K562 (cell line): ENCODE measurements around the gene TOR1B. TPM values are rescaled to one million over a fixed set of nuclear protein-coding genes. Genes with fewer than 3 reads are reported as not detected.

Source experiments
- ATAC-seq: fragments of 200-7000 bp; cut with Tn5 transposase; 3 replicates; pipeline ENCODE4 v1.9.1; 2020; ENCODE audit warnings: moderate library complexity
- BruUV-seq: library from RNA; stranded (reverse); fragments of 400-500 nt; replicated peaks from 2 replicates; lab custom pipeline; 2021; lab: Mats Ljungman, UMichigan
- CTCF ChIA-PET: fragments of 300-600 bp; formaldehyde crosslinking; extraction: SDS; loops from one replicate; lab custom pipeline; 2021; ENCODE audit warnings: low intra/inter-chr PET ratio; lab: Yijun Ruan, JAX
- POLR2A ChIA-PET: fragments of 300-600, 350-650 bp; sonication (Branson Sonifier 250); formaldehyde crosslinking; extraction: SDS; loops from one replicate; lab custom pipeline; 2021; ENCODE audit warnings: antibody characterized with exemption, inconsistent platforms; lab: Yijun Ruan, JAX
- DNase-seq, 4 experiments: peaks; one replicate each; pipeline versions ENCODE4 v3.0.0 to v3.0.0-alpha.2; 2011 to 2018; ENCODE audit warnings: low spot score in 3 of 4, mixed read lengths in 3 of 4; ENCODE audit errors: extremely low read depth in 1 of 4
- FAIRE-seq: peaks from 2 replicates; lab custom pipeline; 2011; peaks lifted over from hg19 to GRCh38; lab: Jason Lieb, UNC
- H2AFZ ChIP-seq: 2 replicates; pipeline ENCODE4 v1.6.0; 2011; ENCODE audit warnings: low read depth, low read length, control low read depth, inconsistent platforms
- H3K27ac ChIP-seq: fragments of 200-600 bp; 3 replicates; pipeline ENCODE4 v1.8.0; 2011; ENCODE audit warnings: low read depth, mild to moderate bottlenecking, control low read depth, inconsistent platforms, low read length, moderate library complexity, mixed read lengths; ENCODE audit errors: extremely low read depth
- H3K27me3 ChIP-seq, 2 experiments: fragments of 300-600 bp in 1 of 2; 2 replicates in 1 of 2; 3 replicates in 1 of 2; pipeline versions ENCODE4 v1.6.0 to v1.8.0; 2011; ENCODE audit warnings: inconsistent platforms in 2 of 2, low read length in 2 of 2, mild to moderate bottlenecking in 1 of 2, mixed read lengths in 1 of 2, moderate library complexity in 1 of 2; ENCODE audit not compliant: control insufficient read depth in 2 of 2, insufficient read depth in 2 of 2
- H3K36me3 ChIP-seq: fragments of 300-600 bp; 3 replicates; pipeline ENCODE4 v1.8.0; 2011; ENCODE audit warnings: mild to moderate bottlenecking, low read length, inconsistent platforms; ENCODE audit not compliant: control insufficient read depth, insufficient read depth
- H3K4me1 ChIP-seq, 2 experiments: fragments of 200-600 bp in 1 of 2; replicated peaks in 1 of 2; 2 replicates in 1 of 2; 3 replicates in 1 of 2; pipeline versions ENCODE4 v1.5.1 to v1.8.0; 2011; ENCODE audit warnings: inconsistent platforms in 2 of 2, low read length in 2 of 2, mild to moderate bottlenecking in 1 of 2, mixed read lengths in 1 of 2, moderate library complexity in 1 of 2; ENCODE audit not compliant: control insufficient read depth in 2 of 2, insufficient read depth in 2 of 2
- H3K4me2 ChIP-seq: 2 replicates; pipeline ENCODE4 v1.6.1; 2011; ENCODE audit warnings: low read length, control low read depth, inconsistent platforms, mixed read lengths; ENCODE audit not compliant: insufficient read depth
- H3K4me3 ChIP-seq: fragments of 200-600 bp; sonication (generic), shearing (Covaris generic); 2 replicates; pipeline ENCODE4 v1.5.1; 2016; ENCODE audit warnings: control low read depth, inconsistent platforms
- H3K79me2 ChIP-seq: fragments of 200-600 bp; 3 replicates; pipeline ENCODE4 v1.8.0; 2011; ENCODE audit warnings: low read length, inconsistent platforms; ENCODE audit not compliant: control insufficient read depth, insufficient read depth
- H3K9ac ChIP-seq, 2 experiments: 2 replicates each; pipeline versions ENCODE4 v1.6.0 to v1.6.1; 2011; ENCODE audit warnings: low read depth in 2 of 2, low read length in 2 of 2, control low read depth in 1 of 2, inconsistent platforms in 1 of 2, mild to moderate bottlenecking in 1 of 2, mixed read lengths in 1 of 2; ENCODE audit not compliant: insufficient read depth in 1 of 2
- H3K9me1 ChIP-seq: one replicate; pipeline ENCODE4 v1.6.0; 2011; ENCODE audit warnings: inconsistent platforms, mild to moderate bottlenecking, low read length, moderate library complexity; ENCODE audit not compliant: control insufficient read depth, insufficient read depth
- H3K9me3 ChIP-seq: replicated peaks from 2 replicates; pipeline ENCODE4 v1.5.1; 2011; ENCODE audit warnings: low read depth, low read length, inconsistent platforms; ENCODE audit not compliant: control insufficient read depth, insufficient read depth
- H4K20me1 ChIP-seq: replicated peaks from 2 replicates; pipeline ENCODE4 v1.6.1; 2011; ENCODE audit warnings: low read length, inconsistent platforms, mixed read lengths; ENCODE audit not compliant: control insufficient read depth, insufficient read depth
- ARHGAP35 ChIP-seq: fragments of 450-650 bp; IDR thresholded peaks from 2 replicates; pipeline ENCODE4 v1.6.1; 2018; ENCODE audit not compliant: partially characterized antibody
- BRF2 ChIP-seq: IDR thresholded peaks from 3 replicates; pipeline ENCODE4 v1.6.1; 2011; ENCODE audit warnings: borderline replicate concordance, mild to moderate bottlenecking; ENCODE audit not compliant: insufficient read length, insufficient read depth
- DLX4 ChIP-seq: fragments of 250-450 bp; sonication (Bioruptor Pico); IDR thresholded peaks from 2 replicates; pipeline ENCODE4 v1.6.1; 2021; ENCODE audit warnings: mild to moderate bottlenecking
- ELF1 ChIP-seq: fragments of 200-800 bp; sonication (Bioruptor generic); IDR thresholded peaks from 2 replicates; pipeline ENCODE4 v1.6.1; 2016; ENCODE audit warnings: missing genetic modification characterization, missing compliant biosample characterization
- HNRNPH1 ChIP-seq: fragments of 200-400 bp; formaldehyde crosslinking; optimal IDR thresholded peaks from 2 replicates; pipeline ENCODE3; 2017; ENCODE audit warnings: low read depth, mild to moderate bottlenecking, low read length, moderate library complexity
- MCM2 ChIP-seq: fragments of 450-650 bp; IDR thresholded peaks from 2 replicates; pipeline ENCODE4 v1.6.1; 2017; ENCODE audit warnings: low read depth, mild to moderate bottlenecking
- MEIS2 ChIP-seq: fragments of 450-650 bp; IDR thresholded peaks from 2 replicates; pipeline ENCODE4 v1.6.1; 2014; ENCODE audit warnings: mild to moderate bottlenecking; ENCODE audit not compliant: partially characterized antibody
- MTA2 ChIP-seq: fragments of 450-650 bp; IDR thresholded peaks from 2 replicates; pipeline ENCODE4 v1.6.1; 2016; ENCODE audit warnings: low read depth
- MTF1 ChIP-seq: fragments of 250-450 bp; sonication (Bioruptor Pico); IDR thresholded peaks from 2 replicates; pipeline ENCODE4 v1.9.0; 2021; ENCODE audit warnings: moderate library complexity, mild to moderate bottlenecking, inconsistent platforms, borderline replicate concordance
- NR2F6 ChIP-seq: fragments of 450-650 bp; formaldehyde crosslinking; IDR thresholded peaks from 2 replicates; pipeline ENCODE4 v1.4.0; 2020; ENCODE audit warnings: mild to moderate bottlenecking
- POLR2AphosphoS2 ChIP-seq: IDR thresholded peaks from 2 replicates; pipeline ENCODE4 v1.6.1; 2012; ENCODE audit warnings: low read length, improper control_type of control experiment
- PPARD ChIP-seq: fragments of 250-450 bp; sonication (Bioruptor Pico); IDR thresholded peaks from 2 replicates; pipeline ENCODE4 v1.8.0; 2022; ENCODE audit warnings: inconsistent platforms, mild to moderate bottlenecking, moderate library complexity
- PRPF4 ChIP-seq: fragments of 200-400 bp; formaldehyde crosslinking; IDR thresholded peaks from one replicate; pipeline ENCODE4 v1.6.1; 2017; ENCODE audit warnings: low read length, low read depth, mild to moderate bottlenecking; ENCODE audit not compliant: insufficient read depth, poor library complexity, severe bottlenecking
- WHSC1 ChIP-seq: IDR thresholded peaks from one replicate; pipeline ENCODE4 v1.6.1; 2012; ENCODE audit warnings: low read length, control low read depth, inconsistent platforms
- ZBTB43 ChIP-seq: sonication (generic); formaldehyde crosslinking; IDR thresholded peaks from 2 replicates; pipeline ENCODE4 v1.8.0; 2023; ENCODE audit warnings: mild to moderate bottlenecking, missing genetic modification reagents
- ZBTB9 ChIP-seq: fragments of 450-650 bp; formaldehyde crosslinking; IDR thresholded peaks from 2 replicates; pipeline ENCODE4 v1.4.0; 2020; ENCODE audit warnings: mild to moderate bottlenecking, moderate library complexity
- ZNF146 ChIP-seq: IDR thresholded peaks from one replicate; pipeline ENCODE4 v1.6.1; 2018; ENCODE audit warnings: missing compliant biosample characterization; ENCODE audit not compliant: unreplicated experiment
- ZNF274 ChIP-seq: IDR thresholded peaks from 2 replicates; pipeline ENCODE4 v1.6.1; 2011; ENCODE audit warnings: low read depth, mild to moderate bottlenecking, low read length, moderate library complexity, borderline replicate concordance
- WGBS: fragments of 100-300 bp; shearing (Covaris generic); methylation state at CpG from one replicate; pipeline ENCODE4 v1.1.6; 2016; ENCODE audit warnings: low coverage, mixed read lengths; ENCODE audit not compliant: insufficient coverage; ENCODE audit errors: missing lambda C conversion rate; 5-methylcytosine and 5-hydroxymethylcytosine counted together
- in situ Hi-C: fragments of 300-500 bp; cut with MboI; formaldehyde crosslinking; loops from 4 replicates; pipeline ENCODE4 v1.15.0; 2018; ENCODE audit warnings: inconsistent platforms, mixed read lengths
- intact Hi-C: fragments of 100-400 bp; cut with micrococcal nuclease; formaldehyde crosslinking; loops from 2 replicates; pipeline ENCODE4 v1.14.2; 2022
- polyA plus RNA-seq, 8 experiments: library from polyadenylated mRNA; depleted of rRNA in 4 of 8; stranded (reverse) in 5 of 8; unstranded in 3 of 8; fragments of >200 nt; fragmentation: Nextera tagmentation in 2 of 8; fragmentation: Illumina TruSeq in 1 of 8; extraction: Ambion mirVana in 2 of 8; extraction: Trizol in 1 of 8; gene quantifications; 2 replicates each; pipeline versions ENCODE4 v1.2.1 to v1.2.3, GENCODE V29; 2011 to 2014; ENCODE audit warnings: inconsistent platforms in 1 of 8, missing spikeins in 1 of 8
- total RNA-seq, 7 experiments: library from RNA; depleted of rRNA in 6 of 7; stranded (reverse); fragments of >200 nt in 6 of 7; fragmentation: Illumina TruSeq in 2 of 7; extraction: Trizol in 2 of 7; gene quantifications; 2 replicates each; pipeline versions ENCODE4 v1.2.1 to v1.2.3, GENCODE V29; 2011 to 2021; ENCODE audit warnings: low replicate concordance in 1 of 7

The TOR1B gene
- total and polyA plus RNA-seq, 9 of the 15 experiments (the other 6 are each of a cell fraction or from before 2014, with no cell fraction given) = 4.2 to 36.5 (median 24.6) TPM

GRCh38 chr9:129853614-129854013 is 50.6 kb downstream of the TOR1B start (continued):
- no peak for TF ChIP-seq MEIS2
- no peak for TF ChIP-seq MTF1 (CRISPR knock-in tag)
- TF ChIP-seq ZNF146 (CRISPR knock-in tag) = no peak

- ATAC-seq = no peak
- in situ Hi-C loops = no loop called here
- TF ChIP-seq POLR2AphosphoS2 (no peak), ZBTB9 (CRISPR knock-in tag) (no peak), HNRNPH1 (no peak), WHSC1 (no peak), NR2F6 (no peak), DLX4 (CRISPR knock-in tag) (no peak), MCM2 (no peak), ELF1 (no peak), ZNF274 (no peak), PPARD (CRISPR knock-in tag) (no peak), MTA2 (no peak), BRF2 (no peak), ARHGAP35 (no peak), ZBTB43 (CRISPR knock-in tag) (no peak), PRPF4 (no peak)
Measured at GRCh38 chr9:129854588-129855110, 51.7 kb downstream of the TOR1B start.

More at GRCh38 chr9:129854588-129855110, 51.7 kb downstream of the TOR1B start:
- no peaks in the 10 kb centered on the region for H3K9me1 ChIP-seq
- intact Hi-C loops = no loop called here
- H4K20me1 ChIP-seq = no peaks in the 10 kb centered on the region
- DNase-seq (no peak), FAIRE-seq (no peak)
- ChIA-PET POLR2A (interaction anchor here (0.8 kb wide), 1 partner anchor 9 kb away, joined by 3 read pairs; no protein-coding TSS in a partner anchor), CTCF (no interaction called here)
- H3K27me3 ChIP-seq = no peaks in the 10 kb centered on the region
- H3K9me3 ChIP-seq = no peaks in the 10 kb centered on the region
- no TSS peak for BruUV-seq
- H3K79me2 ChIP-seq = peaks cover 28% of the 10 kb centered on the region
- no peak overlapping the region for H2AFZ ChIP-seq
- peaks cover 27 to 29% of the 10 kb centered on the region in 2 experiments; a peak in 4 of 5 replicates for H3K4me1 ChIP-seq
- H3K36me3 ChIP-seq = peaks cover 94% of the 10 kb centered on the region
- 93% methylated on average over 4 of the region's 4 CpGs for WGBS
- peak overlapping the region in 1 of 2 experiments; percentile 40; a peak in 1 of 4 replicates for H3K9ac ChIP-seq
- no peak overlapping the region for H3K4me2 ChIP-seq
- no peak overlapping the region for H3K27ac ChIP-seq
- no peak overlapping the region for H3K4me3 ChIP-seq
